Hepatocyte (in vitro differentiated cells): ENCODE measurements around the gene AAGAB.

Source experiments
- EZH2 ChIP-seq: fragments of 200-600 bp; sonication (generic); IDR thresholded peaks from 2 replicates; pipeline ENCODE4 v1.6.1; 2016; ENCODE audit warnings: antibody characterized with exemption, mild to moderate bottlenecking, borderline replicate concordance
- EZH2phosphoT487 ChIP-seq: fragments of 200-600 bp; sonication (generic); IDR thresholded peaks from one replicate; pipeline ENCODE4 v1.6.1; 2018; ENCODE audit warnings: antibody characterized with exemption, mild to moderate bottlenecking, low read depth, moderate library complexity; ENCODE audit not compliant: unreplicated experiment, severe bottlenecking
- TF ChIP-seq, protein P1 (sequence below): fragments of 200-600 bp; sonication (generic); IDR thresholded peaks from 2 replicates; pipeline ENCODE4 v1.5.1; 2016; ENCODE audit warnings: antibody characterized with exemption, mild to moderate bottlenecking; ENCODE audit not compliant: poor library complexity

- no peak for TF ChIP-seq EZH2
- no peak for TF ChIP-seq EZH2phosphoT487
- TF ChIP-seq, protein P1, sequence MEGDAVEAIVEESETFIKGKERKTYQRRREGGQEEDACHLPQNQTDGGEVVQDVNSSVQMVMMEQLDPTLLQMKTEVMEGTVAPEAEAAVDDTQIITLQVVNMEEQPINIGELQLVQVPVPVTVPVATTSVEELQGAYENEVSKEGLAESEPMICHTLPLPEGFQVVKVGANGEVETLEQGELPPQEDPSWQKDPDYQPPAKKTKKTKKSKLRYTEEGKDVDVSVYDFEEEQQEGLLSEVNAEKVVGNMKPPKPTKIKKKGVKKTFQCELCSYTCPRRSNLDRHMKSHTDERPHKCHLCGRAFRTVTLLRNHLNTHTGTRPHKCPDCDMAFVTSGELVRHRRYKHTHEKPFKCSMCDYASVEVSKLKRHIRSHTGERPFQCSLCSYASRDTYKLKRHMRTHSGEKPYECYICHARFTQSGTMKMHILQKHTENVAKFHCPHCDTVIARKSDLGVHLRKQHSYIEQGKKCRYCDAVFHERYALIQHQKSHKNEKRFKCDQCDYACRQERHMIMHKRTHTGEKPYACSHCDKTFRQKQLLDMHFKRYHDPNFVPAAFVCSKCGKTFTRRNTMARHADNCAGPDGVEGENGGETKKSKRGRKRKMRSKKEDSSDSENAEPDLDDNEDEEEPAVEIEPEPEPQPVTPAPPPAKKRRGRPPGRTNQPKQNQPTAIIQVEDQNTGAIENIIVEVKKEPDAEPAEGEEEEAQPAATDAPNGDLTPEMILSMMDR, result no peak
Observed at GRCh38 chr15:67242708-67243111, 11.8 kb downstream of the AAGAB start.
